Gastrocnemius medialis (tissue), 4 donors: ENCODE results near the gene YBX2. TPM values are rescaled to one million over a fixed set of nuclear protein-coding genes. Genes with fewer than 3 reads are reported as not detected.

Experiments
- ATAC-seq, 2 donors: fragments of 150-250 bp; one replicate each; pipeline ENCODE4 v1.9.1; 2016
- DNase-seq, 2 donors: peaks; one replicate each; pipeline ENCODE4 v3.0.0-alpha.2; 2019
- H3K27ac ChIP-seq, 4 donors: fragments of 200-600 bp; sonication (generic); 1 replicate in 1 of 4; 2 replicates in 3 of 4; pipeline ENCODE4 v1.5.1; 2016 to 2018; ENCODE audit warnings: mild to moderate bottlenecking in 2 of 4, moderate library complexity in 1 of 4
- H3K27me3 ChIP-seq, 3 donors: fragments of 200-600 bp; sonication (generic) in 2 of 3; 1 replicate in 1 of 3; 2 replicates in 2 of 3; pipeline versions ENCODE4 v1.5.1 to v1.6.0; 2016 to 2019; ENCODE audit warnings: mild to moderate bottlenecking in 1 of 3, moderate library complexity in 1 of 3
- H3K36me3 ChIP-seq, 2 donors: fragments of 200-600 bp; sonication (generic) in 1 of 2; one replicate each; pipeline ENCODE4 v1.5.1; 2017 to 2018
- H3K4me1 ChIP-seq, 2 donors: fragments of 200-600 bp; sonication (generic) in 1 of 2; one replicate each; pipeline ENCODE4 v1.5.1; 2016 to 2017; ENCODE audit warnings: mild to moderate bottlenecking in 2 of 2
- H3K4me3 ChIP-seq, 4 donors: fragments of 200-600 bp; sonication (generic) in 3 of 4; 1 replicate in 1 of 4; 2 replicates in 3 of 4; pipeline ENCODE4 v1.5.1; 2016 to 2019; ENCODE audit warnings: mild to moderate bottlenecking in 2 of 4
- H3K9me3 ChIP-seq, 3 donors: fragments of 200-600 bp; sonication (generic) in 2 of 3; 1 replicate in 1 of 3; 2 replicates in 2 of 3; pipeline ENCODE4 v1.5.1; 2016 to 2019
- POLR2A ChIP-seq, 2 donors: fragments of 450-650 bp; IDR thresholded peaks; one replicate each; pipeline ENCODE4 v1.6.1; 2017; ENCODE audit warnings: antibody characterized with exemption in 2 of 2, mild to moderate bottlenecking in 2 of 2, moderate library complexity in 2 of 2
- in situ Hi-C, 4 donors: fragments of 200-750 bp; cut with MboI; loops; one replicate each; pipeline versions ENCODE4 v1.15.0 to v1.8.0; 2017; ENCODE audit warnings: low sequenced_read_pairs in 4 of 4
- intact Hi-C: fragments of 100-400 bp; cut with DNase I; formaldehyde crosslinking; loops from one replicate; pipeline ENCODE4 v1.15.1; 2023; ENCODE audit warnings: low total_unique reads
- total RNA-seq, 4 donors: library from RNA; depleted of rRNA; stranded (reverse); fragments of >200 nt; gene quantifications; one replicate each; pipeline versions ENCODE4 v1.1.0 to v1.2.3, GENCODE V29; 2016
- TF ChIP-seq, protein P1 (sequence below), 5 experiments: fragments of 450-650 bp in 3 of 5; fragments of 200-600 bp in 2 of 5; sonication (generic) in 2 of 5; IDR thresholded peaks in 4 of 5; conservative IDR thresholded peaks in 1 of 5; 1 replicate in 4 of 5; 2 replicates in 1 of 5; pipeline ENCODE4 v1.5.1; 2016 to 2019; ENCODE audit warnings: antibody characterized with exemption in 5 of 5, mild to moderate bottlenecking in 3 of 5, moderate library complexity in 3 of 5

The YBX2 gene
- total RNA-seq, 4 donors from 2014 or later = 0.42 to 2.2 (median 0.46) TPM; not detected in 1

DNA sequence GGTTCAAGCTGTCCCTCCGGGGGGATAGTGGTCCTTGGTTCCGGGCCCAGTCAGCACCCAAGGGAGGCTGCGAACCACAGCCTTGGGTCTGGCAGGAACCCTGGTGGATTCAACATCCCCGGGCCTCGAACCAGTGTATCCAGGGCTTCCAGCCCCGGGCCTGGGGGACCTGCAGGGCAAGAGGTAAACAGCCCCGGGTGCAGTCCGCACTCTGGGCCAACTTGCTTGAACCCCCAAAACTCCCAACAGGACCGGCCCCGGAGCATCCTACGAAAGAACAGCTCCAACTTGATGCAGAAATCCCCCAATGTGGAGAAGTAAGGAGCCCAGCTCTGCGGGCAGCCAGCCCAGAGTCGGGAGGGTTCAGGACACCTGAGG is 36.2 kb upstream of the YBX2 start:
- Histone ChIP-seq H3K9me3 (no peaks in the 10 kb centered on the region), H3K27me3 (peaks cover 6 to 10% (median 8%) of the 10 kb centered on the region in 3 donors), H3K4me1 (peaks cover 15 to 24% of the 10 kb centered on the region in 2 donors), H3K27ac (peak overlapping the region; percentile 94 to 99 (median 96)), H3K36me3 (peaks cover 0 to 5% of the 10 kb centered on the region in 2 donors), H3K4me3 (peak overlapping the region; percentile 78 to 99 (median 93))
- intact Hi-C loops (no loop called here), in situ Hi-C loops (loop anchor here in 1 of 4 donors (25.0 kb wide), 1 partner anchor 293 kb away; the partner anchor contains the start of genes SLC16A11 and SLC16A13)
- no peak for ATAC-seq
- no peak for TF ChIP-seq POLR2A (IDR thresholded peaks at IDR 0.05)
- TF ChIP-seq, protein P1, sequence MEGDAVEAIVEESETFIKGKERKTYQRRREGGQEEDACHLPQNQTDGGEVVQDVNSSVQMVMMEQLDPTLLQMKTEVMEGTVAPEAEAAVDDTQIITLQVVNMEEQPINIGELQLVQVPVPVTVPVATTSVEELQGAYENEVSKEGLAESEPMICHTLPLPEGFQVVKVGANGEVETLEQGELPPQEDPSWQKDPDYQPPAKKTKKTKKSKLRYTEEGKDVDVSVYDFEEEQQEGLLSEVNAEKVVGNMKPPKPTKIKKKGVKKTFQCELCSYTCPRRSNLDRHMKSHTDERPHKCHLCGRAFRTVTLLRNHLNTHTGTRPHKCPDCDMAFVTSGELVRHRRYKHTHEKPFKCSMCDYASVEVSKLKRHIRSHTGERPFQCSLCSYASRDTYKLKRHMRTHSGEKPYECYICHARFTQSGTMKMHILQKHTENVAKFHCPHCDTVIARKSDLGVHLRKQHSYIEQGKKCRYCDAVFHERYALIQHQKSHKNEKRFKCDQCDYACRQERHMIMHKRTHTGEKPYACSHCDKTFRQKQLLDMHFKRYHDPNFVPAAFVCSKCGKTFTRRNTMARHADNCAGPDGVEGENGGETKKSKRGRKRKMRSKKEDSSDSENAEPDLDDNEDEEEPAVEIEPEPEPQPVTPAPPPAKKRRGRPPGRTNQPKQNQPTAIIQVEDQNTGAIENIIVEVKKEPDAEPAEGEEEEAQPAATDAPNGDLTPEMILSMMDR (IDR thresholded peaks at IDR 0.05 in 4 of 5, conservative IDR thresholded peaks at IDR 0.05 in 1 of 5) = no peak
- no peak for DNase-seq

DNA sequence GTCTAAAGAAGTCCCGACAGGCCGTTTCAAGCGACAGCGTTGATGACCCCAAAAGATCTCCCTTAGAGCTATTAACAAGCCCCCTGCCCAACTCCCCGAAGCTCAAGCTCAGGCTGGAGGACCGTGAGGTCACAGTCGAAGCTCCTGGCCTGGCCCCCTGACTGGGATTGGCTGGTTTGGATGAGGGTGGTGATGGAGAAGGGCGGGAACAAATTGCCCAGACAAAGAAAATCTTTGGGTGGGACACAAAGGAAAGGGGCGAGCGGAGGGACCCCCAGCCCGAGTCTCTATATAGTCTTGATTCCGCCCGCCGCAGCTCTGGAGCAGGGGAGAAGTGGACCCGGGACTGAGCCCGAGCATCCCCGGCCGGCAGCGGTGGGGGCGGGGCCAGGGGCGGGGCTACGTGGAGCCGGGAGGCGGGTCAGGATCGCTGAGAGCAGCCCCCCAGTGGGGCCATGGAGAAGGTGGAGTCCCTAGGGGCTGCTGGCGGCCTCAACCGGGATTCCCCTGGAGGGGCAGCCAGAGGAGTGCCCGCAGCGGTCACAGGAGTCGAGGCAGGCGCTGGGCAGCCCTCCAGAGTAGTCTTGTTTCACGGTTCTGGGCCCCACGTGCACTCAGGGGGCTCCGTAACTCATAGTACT is 35.7 kb upstream of the YBX2 start:
- intact Hi-C loops (loop anchor here (1.0 to 5.0 kb wide), 3 partner anchors 20 to 232 kb away; partner anchors contain the start of genes EIF5A and SENP3), in situ Hi-C loops (loop anchor here in 1 of 4 donors (25.0 kb wide), 1 partner anchor 293 kb away; the partner anchor contains the start of genes SLC16A11 and SLC16A13)
- Histone ChIP-seq H3K4me1 (peaks cover 15 to 24% of the 10 kb centered on the region in 2 donors), H3K27me3 (peaks cover under 1 to 8% (median 7%) of the 10 kb centered on the region in 3 donors), H3K27ac (peak overlapping the region; percentile 94 to 99 (median 96)), H3K9me3 (no peaks in the 10 kb centered on the region), H3K36me3 (peaks cover 0 to 10% of the 10 kb centered on the region in 2 donors), H3K4me3 (peak overlapping the region; percentile 78 to 99 (median 93))
- ATAC-seq (peak; percentile 65 to 70), DNase-seq (peak; percentile 57 to 76)
- TF ChIP-seq, protein P1 (IDR thresholded peaks at IDR 0.05 in 4 of 5, conservative IDR thresholded peaks at IDR 0.05 in 1 of 5) = no peak
- TF ChIP-seq POLR2A (IDR thresholded peaks at IDR 0.05) = no peak

DNA sequence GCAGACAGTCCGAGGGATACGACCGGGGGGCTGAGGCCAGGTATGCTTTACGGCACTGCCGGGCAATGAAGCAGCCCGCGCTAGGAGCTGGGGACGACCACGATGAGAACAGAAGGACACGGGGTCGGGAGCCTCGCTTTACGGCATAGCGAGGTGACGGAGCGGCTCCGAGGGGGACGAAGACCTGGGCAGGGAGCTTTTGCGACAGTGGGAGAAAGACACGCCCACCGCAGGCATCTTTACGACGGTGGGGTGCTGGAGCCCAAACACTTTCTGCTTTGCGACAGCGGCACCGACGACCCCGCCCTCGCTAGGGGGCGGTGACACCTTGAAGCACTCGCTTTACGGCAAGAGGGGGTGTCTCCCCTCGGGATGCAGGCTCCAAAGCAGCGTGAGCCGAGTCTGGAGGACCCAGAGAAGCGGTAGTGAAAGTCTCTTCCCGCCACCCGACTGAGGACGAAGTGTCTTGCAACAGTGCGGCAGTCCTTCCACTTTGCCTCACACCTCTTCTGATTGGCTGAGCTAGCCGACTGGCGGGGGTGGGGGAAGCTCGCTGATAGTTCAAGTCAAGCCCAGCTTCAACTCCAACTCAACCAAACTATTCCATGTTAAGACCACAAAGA is 35.0 kb upstream of the YBX2 start:
- ATAC-seq = peak; percentile 87 to 88
- peak; percentile 97 to 99 for DNase-seq
- Histone ChIP-seq H3K27ac (peak overlapping the region; percentile 94 to 99 (median 96)), H3K36me3 (peaks cover 0 to 16% of the 10 kb centered on the region in 2 donors), H3K4me1 (peaks cover 15 to 24% of the 10 kb centered on the region in 2 donors), H3K9me3 (no peaks in the 10 kb centered on the region), H3K4me3 (peak overlapping the region; percentile 78 to 99 (median 93)), H3K27me3 (peaks cover 0 to 3% (median 2%) of the 10 kb centered on the region in 3 donors)
- in situ Hi-C loops (loop anchor here in 1 of 4 donors (25.0 kb wide), 1 partner anchor 292 kb away; the partner anchor contains the start of genes SLC16A11 and SLC16A13), intact Hi-C loops (loop anchor here (1.0 to 5.0 kb wide), 3 partner anchors 21 to 233 kb away; partner anchors contain the start of genes EIF5A and SENP3)
- TF ChIP-seq POLR2A (IDR thresholded peaks at IDR 0.05) = peak; percentile 87 to 92
- TF ChIP-seq, protein P1 (IDR thresholded peaks at IDR 0.05 in 4 of 5, conservative IDR thresholded peaks at IDR 0.05 in 1 of 5) = no peak

DNA sequence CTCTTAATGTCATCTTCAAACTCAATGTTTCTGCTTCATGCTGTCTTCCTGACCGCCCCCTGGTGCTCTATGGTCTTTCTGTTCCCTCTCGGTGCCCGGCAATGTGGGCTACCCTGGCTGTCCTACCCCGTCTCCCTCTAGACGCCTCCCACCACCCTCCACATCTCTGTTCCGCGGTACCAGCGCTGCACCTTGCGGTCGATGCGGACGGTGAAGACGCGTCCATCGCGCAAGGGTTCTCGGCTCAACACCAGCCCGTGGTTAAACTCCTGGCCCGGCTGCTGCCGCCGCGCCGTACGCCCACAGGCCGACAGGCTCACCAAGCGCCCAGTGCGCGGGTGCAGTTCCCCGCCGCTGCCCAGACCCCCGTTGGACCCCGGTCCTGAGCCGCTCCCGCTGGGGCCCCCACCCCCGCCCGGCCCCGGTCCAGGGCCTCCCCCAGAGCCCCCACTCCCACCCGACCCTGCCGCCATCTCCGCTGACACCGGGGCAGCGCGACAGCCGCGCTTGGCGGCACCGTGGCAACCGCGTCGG is 34.5 kb upstream of the YBX2 start, which contains the start of gene NEURL4:
NEURL4 (minus strand) TSS at position 496 of the 534 bp plus-strand sequence; CDS start at position 473, 23 bp downstream.
- H3K9me3 ChIP-seq = no peaks in the 10 kb centered on the region
- H3K36me3 ChIP-seq = peaks cover 0 to 22% of the 10 kb centered on the region in 2 donors
- DNase-seq (no peak), ATAC-seq (peak; percentile 14 to 21)
- TF ChIP-seq POLR2A (IDR thresholded peaks at IDR 0.05) = no peak
- TF ChIP-seq, protein P1 (IDR thresholded peaks at IDR 0.05 in 4 of 5, conservative IDR thresholded peaks at IDR 0.05 in 1 of 5) = no peak
- H3K4me1 ChIP-seq = peaks cover 15 to 24% of the 10 kb centered on the region in 2 donors
- H3K4me3 ChIP-seq = peak within 1 kb of the TSS; percentile 78 to 99 (median 93)
- intact Hi-C loops (loop anchor here (1.0 to 5.0 kb wide), 3 partner anchors 21 to 233 kb away; partner anchors contain the start of genes EIF5A and SENP3), in situ Hi-C loops (loop anchor here in 1 of 4 donors (25.0 kb wide), 1 partner anchor 292 kb away; the partner anchor contains the start of genes SLC16A11 and SLC16A13)
- peak within 1 kb of the TSS; percentile 94 to 99 (median 96) for H3K27ac ChIP-seq
- H3K27me3 ChIP-seq = no peaks in the 10 kb centered on the region
